HL-60 (cell line): Measurements from ENCODE around the gene SPDEF.

ENCODE experiments used
- CTCF ChIP-seq: IDR thresholded peaks from one replicate; pipeline ENCODE4 v1.5.1; 2011; ENCODE audit warnings: low read length, control low read depth, inconsistent platforms; ENCODE audit not compliant: insufficient read depth
- GABPA ChIP-seq: IDR thresholded peaks from 2 replicates; pipeline ENCODE4 v1.6.1; 2012; ENCODE audit warnings: low read depth
- POLR2AphosphoS5 ChIP-seq: IDR thresholded peaks from 2 replicates; pipeline ENCODE4 v1.6.1; 2012; ENCODE audit warnings: low read depth

- TF ChIP-seq CTCF (no peak), POLR2AphosphoS5 (no peak), GABPA (no peak)
Measured at GRCh38 chr6:34565722-34566137, 9.6 kb upstream of the SPDEF start.
